HEK293 (cell line): ENCODE measurements around the gene MBOAT7.

Source experiments
- CTCF ChIA-PET: fragments of 350-600 bp; formaldehyde crosslinking; extraction: SDS; loops from one replicate; lab custom pipeline; 2021; ENCODE audit warnings: antibody characterized with exemption; lab: Yijun Ruan, JAX
- POLR2A ChIA-PET: fragments of 300-600 bp; formaldehyde crosslinking; extraction: SDS; loops from one replicate; lab custom pipeline; 2020; ENCODE audit warnings: antibody characterized with exemption, inconsistent platforms; lab: Yijun Ruan, JAX
- H3K27ac ChIP-seq: fragments of 200-500 bp; sonication (Bioruptor generic); 2 replicates; pipeline ENCODE4 v1.5.1; 2014; ENCODE audit warnings: low read depth, low read length, control low read depth, inconsistent platforms; ENCODE audit errors: extremely low read depth
- H3K36me3 ChIP-seq, 2 experiments: fragments of 200-500 bp in 1 of 2; sonication (Bioruptor generic) in 1 of 2; 1 replicate in 1 of 2; 2 replicates in 1 of 2; pipeline ENCODE4 v1.5.1; 2014 to 2017; ENCODE audit warnings: inconsistent platforms in 2 of 2, low read length in 2 of 2; ENCODE audit not compliant: control insufficient read depth in 2 of 2, insufficient read depth in 1 of 2
- H3K4me1 ChIP-seq: fragments of 200-500 bp; sonication (Bioruptor generic); 2 replicates; pipeline ENCODE4 v1.5.1; 2014; ENCODE audit warnings: mild to moderate bottlenecking, low read length, inconsistent platforms; ENCODE audit not compliant: control insufficient read depth, insufficient read depth
- H3K4me3 ChIP-seq: 2 replicates; pipeline ENCODE4 v1.5.1; 2011; ENCODE audit warnings: low read depth, mild to moderate bottlenecking, control low read depth, low read length, moderate library complexity
- H3K9me3 ChIP-seq: fragments of 200-500 bp; sonication (Bioruptor generic); 2 replicates; pipeline ENCODE4 v1.5.1; 2014; ENCODE audit warnings: low read depth, low read length, inconsistent platforms; ENCODE audit not compliant: control insufficient read depth, insufficient read depth
- BCL11A ChIP-seq: fragments of 450-650 bp; formaldehyde crosslinking; IDR thresholded peaks from 2 replicates; pipeline ENCODE4 v1.5.1; 2016; ENCODE audit warnings: low read depth, missing biosample characterization, missing genetic modification characterization
- EGR2 ChIP-seq: fragments of 450-650 bp; formaldehyde crosslinking; IDR thresholded peaks from 2 replicates; pipeline ENCODE4 v1.5.1; 2016; ENCODE audit warnings: low read depth, missing biosample characterization, missing genetic modification characterization
- GFI1B ChIP-seq: fragments of 450-650 bp; formaldehyde crosslinking; IDR thresholded peaks from 2 replicates; pipeline ENCODE4 v1.5.1; 2016; ENCODE audit warnings: missing biosample characterization, missing genetic modification characterization
- PRDM6 ChIP-seq: fragments of 450-650 bp; formaldehyde crosslinking; IDR thresholded peaks from 2 replicates; pipeline ENCODE4 v1.5.1; 2017; ENCODE audit warnings: missing biosample characterization, missing genetic modification characterization
- RBAK ChIP-seq: fragments of 450-650 bp; formaldehyde crosslinking; IDR thresholded peaks from 2 replicates; pipeline ENCODE4 v1.5.1; 2016; ENCODE audit warnings: missing biosample characterization, missing genetic modification characterization
- SP2 ChIP-seq: fragments of 450-650 bp; formaldehyde crosslinking; IDR thresholded peaks from 2 replicates; pipeline ENCODE4 v1.5.1; 2016; ENCODE audit warnings: missing biosample characterization, missing genetic modification characterization
- TCF7L2 ChIP-seq: IDR thresholded peaks from 2 replicates; pipeline ENCODE4 v1.6.1; 2011; ENCODE audit warnings: low read depth, mild to moderate bottlenecking, inconsistent platforms, low read length, moderate library complexity, borderline replicate concordance
- ZBTB11 ChIP-seq: fragments of 450-650 bp; formaldehyde crosslinking; conservative IDR thresholded peaks from 2 replicates; pipeline ENCODE4 v1.5.1; 2016; ENCODE audit warnings: low read depth, missing biosample characterization, missing genetic modification characterization
- ZBTB8A ChIP-seq: fragments of 450-650 bp; formaldehyde crosslinking; IDR thresholded peaks from 2 replicates; pipeline ENCODE4 v1.5.1; 2016; ENCODE audit warnings: missing biosample characterization, missing genetic modification characterization
- ZFHX2 ChIP-seq: fragments of 450-650 bp; formaldehyde crosslinking; conservative IDR thresholded peaks from 2 replicates; pipeline ENCODE4 v1.5.1; 2016; ENCODE audit warnings: missing biosample characterization, missing genetic modification characterization
- ZNF23 ChIP-seq: fragments of 450-650 bp; formaldehyde crosslinking; IDR thresholded peaks from 2 replicates; pipeline ENCODE4 v1.5.1; 2016; ENCODE audit warnings: missing biosample characterization, missing genetic modification characterization, borderline replicate concordance
- ZNF24 ChIP-seq: fragments of 450-650 bp; formaldehyde crosslinking; IDR thresholded peaks from 2 replicates; pipeline ENCODE4 v1.5.1; 2016; ENCODE audit warnings: missing biosample characterization, missing genetic modification characterization
- ZNF292 ChIP-seq: fragments of 450-650 bp; formaldehyde crosslinking; IDR thresholded peaks from 2 replicates; pipeline ENCODE4 v1.5.1; 2016; ENCODE audit warnings: low read depth, missing biosample characterization, missing genetic modification characterization, borderline replicate concordance
- ZNF560 ChIP-seq: fragments of 450-650 bp; formaldehyde crosslinking; IDR thresholded peaks from 2 replicates; pipeline ENCODE4 v1.5.1; 2017; ENCODE audit warnings: missing biosample characterization, missing genetic modification characterization, borderline replicate concordance
- ZNF600 ChIP-seq: fragments of 450-650 bp; formaldehyde crosslinking; IDR thresholded peaks from 2 replicates; pipeline ENCODE4 v1.5.1; 2016; ENCODE audit warnings: missing biosample characterization, missing genetic modification characterization
- ZNF660 ChIP-seq: fragments of 450-650 bp; IDR thresholded peaks from 2 replicates; pipeline ENCODE4 v1.5.1; 2018; ENCODE audit warnings: missing biosample characterization, mild to moderate bottlenecking, missing genetic modification characterization
- ZNF843 ChIP-seq: fragments of 450-650 bp; formaldehyde crosslinking; IDR thresholded peaks from 2 replicates; pipeline ENCODE4 v1.5.1; 2016; ENCODE audit warnings: missing biosample characterization, missing genetic modification characterization
- TF ChIP-seq, protein P1 (sequence below): fragments of 450-650 bp; formaldehyde crosslinking; IDR thresholded peaks from 2 replicates; pipeline ENCODE4; 2016; ENCODE audit warnings: missing biosample characterization, missing genetic modification characterization

The MBOAT7 gene

GRCh38 chr19:54142166-54142780 lies 47.1 kb downstream of the MBOAT7 start:
- no peaks in the 10 kb centered on the region for H3K9me3 ChIP-seq
- H3K27ac ChIP-seq = no peak overlapping the region
- TF ChIP-seq TCF7L2 = no peak
- no peak for TF ChIP-seq RBAK (tag by site-specific recombination)
- no peak for TF ChIP-seq ZNF660
- TF ChIP-seq ZBTB11 (tag by site-specific recombination) = no peak
- no peak for TF ChIP-seq ZNF843 (tag by site-specific recombination)
- TF ChIP-seq PRDM6 = no peak
- TF ChIP-seq, protein P1, sequence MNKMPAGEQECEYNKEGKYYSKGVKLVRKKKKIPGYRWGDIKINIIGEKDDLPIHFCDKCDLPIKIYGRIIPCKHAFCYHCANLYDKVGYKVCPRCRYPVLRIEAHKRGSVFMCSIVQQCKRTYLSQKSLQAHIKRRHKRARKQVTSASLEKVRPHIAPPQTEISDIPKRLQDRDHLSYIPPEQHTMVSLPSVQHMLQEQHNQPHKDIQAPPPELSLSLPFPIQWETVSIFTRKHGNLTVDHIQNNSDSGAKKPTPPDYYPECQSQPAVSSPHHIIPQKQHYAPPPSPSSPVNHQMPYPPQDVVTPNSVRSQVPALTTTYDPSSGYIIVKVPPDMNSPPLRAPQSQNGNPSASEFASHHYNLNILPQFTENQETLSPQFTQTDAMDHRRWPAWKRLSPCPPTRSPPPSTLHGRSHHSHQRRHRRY (tag by site-specific recombination) = no peak
- TF ChIP-seq ZNF24 = no peak
- TF ChIP-seq ZNF292 = no peak
- TF ChIP-seq ZNF600 (tag by site-specific recombination) = no peak
- TF ChIP-seq GFI1B (tag by site-specific recombination) = no peak
- TF ChIP-seq, all 188 proteins: peak for 0
- Histone ChIP-seq H3K4me3 (no peak overlapping the region), H3K36me3 (peaks cover 47 to 88% of the 10 kb centered on the region in 2 experiments), H3K4me1 (peaks cover 5% of the 10 kb centered on the region)
- POLR2A ChIA-PET = interaction anchor here (0.6 to 1.1 kb wide), 3 partner anchors 10 to 31 kb away, joined by 3 to 5 read pairs (median 3); partner anchors contain the start of genes PRPF31 and TFPT
- CTCF ChIA-PET = no interaction called here

- POLR2A ChIA-PET = interaction anchor here (0.6 to 1.1 kb wide), 2 partner anchors 16 to 30 kb away, joined by 3 read pairs; no protein-coding TSS in a partner anchor
- no peak overlapping the region for H3K27ac ChIP-seq
These were observed 48.0 kb downstream of the MBOAT7 start for GRCh38 chr19:54141356-54141755.

GRCh38 chr19:54138489-54139256 lies 50.7 kb downstream of the MBOAT7 start:
- peak overlapping the region; percentile 94 for H3K4me3 ChIP-seq
- ChIA-PET POLR2A (interaction anchor here (0.8 to 5.5 kb wide), 5 partner anchors 12 to 50 kb away, joined by 3 to 116 read pairs (median 63); partner anchors contain the start of genes MBOAT7, PRPF31, TFPT and TSEN34), CTCF (interaction anchor here (0.7 to 1.5 kb wide), 2 partner anchors 28 to 93 kb away, joined by 3 to 6 read pairs; no protein-coding TSS in a partner anchor)
- peaks cover 16 to 52% of the 10 kb centered on the region in 2 experiments for H3K36me3 ChIP-seq
- TF ChIP-seq EGR2 (tag by site-specific recombination) (peak; percentile 37; the same call in 1 of the 2 replicates), BCL11A (no peak), SP2 (tag by site-specific recombination) (0 out of 2 replicates have a peak, but pooled peaks have one; percentile 2), ZNF23 (no peak), ZFHX2 (tag by site-specific recombination) (peak; percentile 49; the same call in 1 of the 2 replicates)
- peak overlapping the region; percentile 88 for H3K27ac ChIP-seq
- peaks cover 13% of the 10 kb centered on the region for H3K4me1 ChIP-seq
- H3K9me3 ChIP-seq = peaks cover under 1% of the 10 kb centered on the region; the same call in 1 of the 2 replicates

More at GRCh38 chr19:54141356-54141755, 48.0 kb downstream of the MBOAT7 start:
- peaks cover 6% of the 10 kb centered on the region for H3K4me1 ChIP-seq
- TF ChIP-seq ZBTB8A (tag by site-specific recombination) = no peak
- TF ChIP-seq ZNF560 = no peak
- H3K4me3 ChIP-seq = no peak overlapping the region
- CTCF ChIA-PET = no interaction called here
- no peaks in the 10 kb centered on the region for H3K9me3 ChIP-seq
- H3K36me3 ChIP-seq = peaks cover 40 to 79% of the 10 kb centered on the region in 2 experiments
